ENCODE results near the gene SPACA9. TPM values are rescaled to one million over a fixed set of nuclear protein-coding genes. Genes with fewer than 3 reads are reported as not detected.

SPACA9 gene
- total and polyA plus RNA-seq, 8 donors, result 1.0 to 3.6 (median 2.2) TPM

GRCh38 chr9:132923346-132923902 is 44.7 kb downstream of the SPACA9 start:
- 87 to 89% methylated on average over 9 of the region's 9 CpGs for WGBS, 2 donors
- no peaks in the 10 kb centered on the region for H3K27me3 ChIP-seq
- no peak for TF ChIP-seq CTCF (IDR thresholded peaks at IDR 0.05)
- no peak for DNase-seq
- H3K4me1 ChIP-seq, result peaks cover 0 to 3% (median 0%) of the 10 kb centered on the region in 3 donors
- no peak overlapping the region for H3K4me3 ChIP-seq
- no peak overlapping the region for H3K27ac ChIP-seq
- peaks cover 0 to 68% (median 29%) of the 10 kb centered on the region in 3 donors for H3K36me3 ChIP-seq
- no peaks in the 10 kb centered on the region for H3K9me3 ChIP-seq
- intact Hi-C loops (cut with DNase I), result no loop called here
- ATAC-seq, result no peak
- FAIRE-seq, result no peak

GRCh38 chr9:132927704-132928103 is 49.0 kb downstream of the SPACA9 start:
- Histone ChIP-seq H3K4me3 (no peak overlapping the region), H3K9me3 (no peaks in the 10 kb centered on the region), H3K27me3 (no peaks in the 10 kb centered on the region), H3K4me1 (peaks cover 0 to 3% (median 0%) of the 10 kb centered on the region in 3 donors), H3K36me3 (peaks cover 0 to 36% (median 5%) of the 10 kb centered on the region in 3 donors), H3K27ac (no peak overlapping the region)
- no peak for TF ChIP-seq CTCF (IDR thresholded peaks at IDR 0.05)
- WGBS, 2 donors, result 81 to 95% methylated on average over 7 of the region's 7 CpGs
- intact Hi-C loops (cut with DNase I), result no loop called here
- DNase-seq (no peak), ATAC-seq (no peak), FAIRE-seq (no peak)

GRCh38 chr9:132931178-132931735 is 52.6 kb downstream of the SPACA9 start:
- no peak for DNase-seq
- TF ChIP-seq CTCF (IDR thresholded peaks at IDR 0.05), result no peak
- no peak for ATAC-seq
- WGBS, 2 donors, result 90 to 95% methylated on average over 9 of the region's 9 CpGs
- Histone ChIP-seq H3K27ac (no peak overlapping the region), H3K9me3 (no peaks in the 10 kb centered on the region), H3K4me3 (no peak overlapping the region), H3K4me1 (no peaks in the 10 kb centered on the region), H3K36me3 (peaks cover 0 to 18% (median 5%) of the 10 kb centered on the region in 3 donors), H3K27me3 (no peaks in the 10 kb centered on the region)
- no peak for FAIRE-seq
- intact Hi-C loops (cut with DNase I), result no loop called here

GRCh38 chr9:132935026-132935425 is 56.3 kb downstream of the SPACA9 start:
- intact Hi-C loops (cut with DNase I), result no loop called here
- no peaks in the 10 kb centered on the region for H3K27me3 ChIP-seq
- no peaks in the 10 kb centered on the region for H3K9me3 ChIP-seq
- WGBS, 2 donors, result 88 to 90% methylated on average over 6 of the region's 6 CpGs
- H3K4me1 ChIP-seq, result peaks cover 0 to 5% (median 0%) of the 10 kb centered on the region in 3 donors
- DNase-seq, result no peak
- no peak for TF ChIP-seq CTCF (IDR thresholded peaks at IDR 0.05)
- no peak for FAIRE-seq
- no peak overlapping the region for H3K4me3 ChIP-seq
- H3K27ac ChIP-seq, result no peak overlapping the region
- H3K36me3 ChIP-seq, result no peaks in the 10 kb centered on the region
- ATAC-seq, result no peak

- intact Hi-C loops (cut with DNase I), result no loop called here
Observed at GRCh38 chr9:132937463-132937901, 58.8 kb downstream of the SPACA9 start.

More at GRCh38 chr9:132937463-132937901, 58.8 kb downstream of the SPACA9 start:
- Histone ChIP-seq H3K36me3 (no peaks in the 10 kb centered on the region), H3K9me3 (no peaks in the 10 kb centered on the region), H3K4me3 (no peak overlapping the region), H3K4me1 (peaks cover 2 to 14% (median 2%) of the 10 kb centered on the region in 3 donors), H3K27ac (no peak overlapping the region), H3K27me3 (no peaks in the 10 kb centered on the region)
- WGBS, 2 donors, result 97% methylated on average over 7 of the region's 7 CpGs
- DNase-seq (no peak), FAIRE-seq (no peak), ATAC-seq (no peak)
- TF ChIP-seq CTCF (IDR thresholded peaks at IDR 0.05), result no peak
